Measurements from ENCODE around the gene MAPK8IP2. TPM values are rescaled to one million over a fixed set of nuclear protein-coding genes. Genes with fewer than 3 reads are reported as not detected.

Gene MAPK8IP2
- total and polyA plus RNA-seq, 2 experiments from 2014 or later = 0.42 to 1.7 TPM

- no peak for TF ChIP-seq CTCF (IDR thresholded peaks at IDR 0.05; ENCODE audit: low read depth, low read length)
- H3K4me3 ChIP-seq = no peak overlapping the region
- no peaks in the 10 kb centered on the region for H3K4me1 ChIP-seq (ENCODE audit: low read depth)
- H3K27me3 ChIP-seq = peaks cover 43% of the 10 kb centered on the region
- DNase-seq (ENCODE audit: low read depth in 1 of 2, low spot score in 1 of 2) = no peak
- H3K27ac ChIP-seq = no peak overlapping the region
- no peaks in the 10 kb centered on the region for H3K9me3 ChIP-seq (ENCODE audit: low read depth)
- no peaks in the 10 kb centered on the region for H3K36me3 ChIP-seq
Observed at GRCh38 chr22:50609599-50609998, 9.0 kb downstream of the MAPK8IP2 start.

- Histone ChIP-seq H3K9me3 (ENCODE audit: low read depth) (no peaks in the 10 kb centered on the region), H3K27me3 (peaks cover 38% of the 10 kb centered on the region), H3K4me1 (ENCODE audit: low read depth) (no peaks in the 10 kb centered on the region), H3K36me3 (no peaks in the 10 kb centered on the region), H3K27ac (no peak overlapping the region), H3K4me3 (no peak overlapping the region)
- TF ChIP-seq CTCF (IDR thresholded peaks at IDR 0.05; ENCODE audit: low read depth, low read length) = no peak
- DNase-seq (ENCODE audit: low read depth in 1 of 2, low spot score in 1 of 2) = no peak
Observed at GRCh38 chr22:50610041-50610451, 9.5 kb downstream of the MAPK8IP2 start.

GRCh38 chr22:50610581-50610980 lies 10.0 kb downstream of the MAPK8IP2 start:
- H3K27ac ChIP-seq = no peak overlapping the region
- DNase-seq (ENCODE audit: low read depth in 1 of 2, low spot score in 1 of 2) = no peak
- no peak for TF ChIP-seq CTCF (IDR thresholded peaks at IDR 0.05; ENCODE audit: low read depth, low read length)
- H3K36me3 ChIP-seq = no peaks in the 10 kb centered on the region
- no peaks in the 10 kb centered on the region for H3K9me3 ChIP-seq (ENCODE audit: low read depth)
- peaks cover 35% of the 10 kb centered on the region for H3K27me3 ChIP-seq
- no peak overlapping the region for H3K4me3 ChIP-seq
- H3K4me1 ChIP-seq (ENCODE audit: low read depth) = no peaks in the 10 kb centered on the region

- H3K9me3 ChIP-seq (ENCODE audit: low read depth) = no peaks in the 10 kb centered on the region
- H3K4me3 ChIP-seq = no peak overlapping the region
- TF ChIP-seq CTCF (IDR thresholded peaks at IDR 0.05; ENCODE audit: low read depth, low read length) = no peak
- no peak for DNase-seq (ENCODE audit: low read depth in 1 of 2, low spot score in 1 of 2)
- no peaks in the 10 kb centered on the region for H3K36me3 ChIP-seq
- H3K27me3 ChIP-seq = peaks cover 27% of the 10 kb centered on the region
- H3K27ac ChIP-seq = no peak overlapping the region
- H3K4me1 ChIP-seq (ENCODE audit: low read depth) = no peaks in the 10 kb centered on the region
Observed at GRCh38 chr22:50611341-50612060, 10.9 kb downstream of the MAPK8IP2 start.

GRCh38 chr22:50612168-50612527 lies 11.6 kb downstream of the MAPK8IP2 start:
- Histone ChIP-seq H3K9me3 (ENCODE audit: low read depth) (no peaks in the 10 kb centered on the region), H3K27me3 (peaks cover 21% of the 10 kb centered on the region), H3K36me3 (no peaks in the 10 kb centered on the region), H3K4me3 (no peak overlapping the region), H3K4me1 (ENCODE audit: low read depth) (no peaks in the 10 kb centered on the region), H3K27ac (no peak overlapping the region)
- TF ChIP-seq CTCF (IDR thresholded peaks at IDR 0.05; ENCODE audit: low read depth, low read length) = no peak
- DNase-seq (ENCODE audit: low read depth in 1 of 2, low spot score in 1 of 2) = no peak

Data from cardiac muscle cell (in vitro differentiated cells and primary cell).